Mesenchymal stem cell (in vitro differentiated cells and primary cell): Measurements from ENCODE around the gene CXCR6.

Experiments used
- DNase-seq: peaks from one replicate; pipeline ENCODE4 v3.0.0-alpha.2; 2013
- H2AFZ ChIP-seq: one replicate; pipeline ENCODE4 v1.6.1; 2013; ENCODE audit warnings: low read depth, mild to moderate bottlenecking, control low read depth, inconsistent platforms, low read length, moderate library complexity
- H2AK5ac ChIP-seq: 2 replicates; pipeline ENCODE4 v1.6.1; 2013; ENCODE audit warnings: low read length, moderate library complexity, mild to moderate bottlenecking, inconsistent platforms; ENCODE audit not compliant: severe bottlenecking
- H2BK120ac ChIP-seq: one replicate; pipeline ENCODE4 v1.6.1; 2013; ENCODE audit warnings: low read depth, mild to moderate bottlenecking, inconsistent platforms, low read length, moderate library complexity
- H2BK12ac ChIP-seq, 2 experiments: one replicate each; pipeline ENCODE4 v1.6.1; 2013; ENCODE audit warnings: inconsistent platforms in 2 of 2, low read length in 2 of 2, mild to moderate bottlenecking in 2 of 2, moderate library complexity in 2 of 2, control low read depth in 1 of 2
- H2BK15ac ChIP-seq: one replicate; pipeline ENCODE4 v1.6.1; 2013; ENCODE audit warnings: mild to moderate bottlenecking, low read depth, inconsistent platforms; ENCODE audit not compliant: poor library complexity, severe bottlenecking
- H2BK5ac ChIP-seq: 2 replicates; pipeline ENCODE4 v1.6.1; 2013; ENCODE audit warnings: low read depth, mild to moderate bottlenecking, low read length, control low read depth, inconsistent platforms; ENCODE audit not compliant: poor library complexity, severe bottlenecking
- H3K14ac ChIP-seq, 2 experiments: one replicate each; pipeline ENCODE4 v1.6.1; 2013; ENCODE audit warnings: inconsistent platforms in 2 of 2, low read length in 2 of 2, control low read depth in 1 of 2, mild to moderate bottlenecking in 1 of 2, moderate library complexity in 1 of 2
- H3K18ac ChIP-seq, 2 experiments: one replicate each; pipeline ENCODE4 v1.6.1; 2013; ENCODE audit warnings: inconsistent platforms in 2 of 2, low read length in 2 of 2, control low read depth in 1 of 2, low read depth in 1 of 2, mild to moderate bottlenecking in 1 of 2
- H3K23ac ChIP-seq, 2 experiments: one replicate each; pipeline ENCODE4 v1.6.1; 2013; ENCODE audit warnings: inconsistent platforms in 2 of 2, low read length in 2 of 2, mild to moderate bottlenecking in 2 of 2, moderate library complexity in 2 of 2, control low read depth in 1 of 2
- H3K27ac ChIP-seq: 2 replicates; pipeline ENCODE4 v1.5.1; 2013; ENCODE audit warnings: mild to moderate bottlenecking, moderate library complexity, low read length, control low read depth, inconsistent platforms; ENCODE audit not compliant: poor library complexity, severe bottlenecking
- H3K27me3 ChIP-seq, 2 experiments: 2 replicates each; pipeline versions ENCODE4 v1.6.1 to v1.7.0; 2013; ENCODE audit warnings: low read length in 2 of 2, mild to moderate bottlenecking in 2 of 2, moderate library complexity in 2 of 2, control low read depth in 1 of 2, inconsistent platforms in 1 of 2; ENCODE audit not compliant: control insufficient read depth in 1 of 2, insufficient read depth in 1 of 2
- H3K36me3 ChIP-seq, 2 experiments: 2 replicates each; pipeline versions ENCODE4 v1.6.1 to v1.7.0; 2013; ENCODE audit warnings: low read length in 2 of 2, control low read depth in 1 of 2, inconsistent platforms in 1 of 2, low read depth in 1 of 2, mild to moderate bottlenecking in 1 of 2; ENCODE audit not compliant: insufficient read depth in 2 of 2, control insufficient read depth in 1 of 2
- H3K4ac ChIP-seq, 2 experiments: one replicate each; pipeline ENCODE4 v1.6.1; 2013; ENCODE audit warnings: inconsistent platforms in 2 of 2, low read length in 2 of 2, mild to moderate bottlenecking in 2 of 2, moderate library complexity in 2 of 2, control low read depth in 1 of 2, low read depth in 1 of 2
- H3K4me1 ChIP-seq: 2 replicates; pipeline ENCODE4 v1.6.1; 2013; ENCODE audit warnings: low read depth, low read length, control low read depth; ENCODE audit not compliant: control insufficient read depth, insufficient read depth
- H3K4me2 ChIP-seq: 2 replicates; pipeline ENCODE4 v1.6.1; 2013; ENCODE audit warnings: low read length, mild to moderate bottlenecking, inconsistent platforms; ENCODE audit not compliant: poor library complexity, severe bottlenecking
- H3K4me3 ChIP-seq, 2 experiments: 2 replicates each; pipeline versions ENCODE4 v1.5.1 to v1.7.0; 2013; ENCODE audit warnings: low read length in 2 of 2, mild to moderate bottlenecking in 2 of 2, control low read depth in 1 of 2, low read depth in 1 of 2; ENCODE audit not compliant: insufficient read depth in 1 of 2
- H3K79me1 ChIP-seq: replicated peaks from 2 replicates; pipeline ENCODE4 v1.6.1; 2013; ENCODE audit warnings: mild to moderate bottlenecking, control low read depth, low read length, inconsistent platforms; ENCODE audit not compliant: poor library complexity, severe bottlenecking
- H3K9ac ChIP-seq: 2 replicates; pipeline ENCODE4 v1.7.0; 2013; ENCODE audit warnings: mild to moderate bottlenecking, low read length, moderate library complexity
- H3K9me3 ChIP-seq: 2 replicates; pipeline ENCODE4 v1.7.0; 2013; ENCODE audit warnings: mild to moderate bottlenecking, low read length; ENCODE audit not compliant: control insufficient read depth
- H4K8ac ChIP-seq: one replicate; pipeline ENCODE4 v1.6.1; 2013; ENCODE audit warnings: inconsistent platforms, mild to moderate bottlenecking, low read length, moderate library complexity
- H4K91ac ChIP-seq: one replicate; pipeline ENCODE4 v1.6.1; 2013; ENCODE audit warnings: mild to moderate bottlenecking, low read length, inconsistent platforms
- WGBS: methylation state at CpG from one replicate; pipeline ENCODE4 v1.1.7; 2013; ENCODE audit warnings: mixed read lengths; 5-methylcytosine and 5-hydroxymethylcytosine counted together

Gene CXCR6

GRCh38 chr3:45946875-45947274 is 3.6 kb downstream of the CXCR6 start:
- 97% methylated on average over 3 of the region's 3 CpGs for WGBS
- H4K91ac ChIP-seq, result no peak overlapping the region

GRCh38 chr3:45947361-45947760 is 4.1 kb downstream of the CXCR6 start:
- H4K8ac ChIP-seq, result no peak overlapping the region
- H3K4me3 ChIP-seq, result no peak overlapping the region
- H3K14ac ChIP-seq, result no peak overlapping the region
- DNase-seq, result peak; percentile 20
- H3K9me3 ChIP-seq, result no peaks in the 10 kb centered on the region
- no peak overlapping the region for H2BK120ac ChIP-seq
- H3K4ac ChIP-seq, result no peak overlapping the region
- no peak overlapping the region for H3K27ac ChIP-seq
- H3K4me2 ChIP-seq, result no peak overlapping the region
- H3K79me1 ChIP-seq, result no peaks in the 10 kb centered on the region
- no peak overlapping the region for H2BK5ac ChIP-seq
- H2BK12ac ChIP-seq, result no peak overlapping the region
- no peak overlapping the region for H3K18ac ChIP-seq
- H3K36me3 ChIP-seq, result peaks cover 58 to 81% of the 10 kb centered on the region in 2 experiments
- no peaks in the 10 kb centered on the region for H3K4me1 ChIP-seq
- no peak overlapping the region for H2AFZ ChIP-seq
- no peaks in the 10 kb centered on the region for H3K27me3 ChIP-seq
- H2BK15ac ChIP-seq, result no peak overlapping the region
- H3K9ac ChIP-seq, result no peak overlapping the region
- H4K91ac ChIP-seq, result no peak overlapping the region
- no peak overlapping the region for H2AK5ac ChIP-seq
- 97% methylated on average over 3 of the region's 3 CpGs for WGBS
- H3K23ac ChIP-seq, result no peak overlapping the region

More at GRCh38 chr3:45946875-45947274, 3.6 kb downstream of the CXCR6 start:
- Histone ChIP-seq H3K9ac (no peak overlapping the region), H2BK5ac (no peak overlapping the region), H3K23ac (no peak overlapping the region), H3K27ac (no peak overlapping the region), H3K4ac (no peak overlapping the region), H2BK12ac (no peak overlapping the region), H3K79me1 (no peaks in the 10 kb centered on the region), H3K14ac (no peak overlapping the region), H3K4me2 (no peak overlapping the region), H3K27me3 (no peaks in the 10 kb centered on the region), H3K4me1 (no peaks in the 10 kb centered on the region), H2AFZ (no peak overlapping the region), H4K8ac (no peak overlapping the region), H3K36me3 (peaks cover 58 to 76% of the 10 kb centered on the region in 2 experiments), H3K4me3 (no peak overlapping the region), H2BK120ac (no peak overlapping the region), H3K9me3 (no peaks in the 10 kb centered on the region), H2AK5ac (no peak overlapping the region), H3K18ac (no peak overlapping the region), H2BK15ac (no peak overlapping the region)
- no peak for DNase-seq

GRCh38 chr3:45948311-45948781 is 5.1 kb downstream of the CXCR6 start:
- H4K8ac ChIP-seq, result no peak overlapping the region
- no peak overlapping the region for H3K14ac ChIP-seq
- no peaks in the 10 kb centered on the region for H3K79me1 ChIP-seq
- H3K27ac ChIP-seq, result no peak overlapping the region
- H2AFZ ChIP-seq, result no peak overlapping the region
- peaks cover 60 to 86% of the 10 kb centered on the region in 2 experiments for H3K36me3 ChIP-seq
- no peak overlapping the region for H2BK12ac ChIP-seq
- H2BK120ac ChIP-seq, result no peak overlapping the region
- H2BK15ac ChIP-seq, result no peak overlapping the region
- H4K91ac ChIP-seq, result no peak overlapping the region
- H3K9ac ChIP-seq, result no peak overlapping the region
- H3K4ac ChIP-seq, result no peak overlapping the region
- H3K27me3 ChIP-seq, result no peaks in the 10 kb centered on the region
- no peak overlapping the region for H2BK5ac ChIP-seq
- H3K4me2 ChIP-seq, result no peak overlapping the region
- H3K23ac ChIP-seq, result no peak overlapping the region
- no peak overlapping the region for H2AK5ac ChIP-seq
- no peak overlapping the region for H3K4me3 ChIP-seq
- WGBS, result 91% methylated on average over 6 of the region's 6 CpGs
- no peaks in the 10 kb centered on the region for H3K4me1 ChIP-seq
- H3K18ac ChIP-seq, result no peak overlapping the region
- no peaks in the 10 kb centered on the region for H3K9me3 ChIP-seq
- peak; percentile 19 for DNase-seq

- no peak overlapping the region for H4K91ac ChIP-seq
- no peak overlapping the region for H2BK15ac ChIP-seq
- no peak overlapping the region for H2BK120ac ChIP-seq
- H3K23ac ChIP-seq, result no peak overlapping the region
- H3K79me1 ChIP-seq, result no peaks in the 10 kb centered on the region
- no peak overlapping the region for H4K8ac ChIP-seq
- no peak overlapping the region for H3K9ac ChIP-seq
- H3K18ac ChIP-seq, result no peak overlapping the region
- H2AFZ ChIP-seq, result no peak overlapping the region
- DNase-seq, result no peak
- H3K4me1 ChIP-seq, result no peaks in the 10 kb centered on the region
- no peaks in the 10 kb centered on the region for H3K9me3 ChIP-seq
- no peak overlapping the region for H3K14ac ChIP-seq
- peaks cover 63 to 91% of the 10 kb centered on the region in 2 experiments for H3K36me3 ChIP-seq
- peak overlapping the region in 1 of 2 experiments; percentile 3 for H3K4ac ChIP-seq
- H2AK5ac ChIP-seq, result no peak overlapping the region
- H2BK5ac ChIP-seq, result no peak overlapping the region
- 96% methylated on average over 6 of the region's 6 CpGs for WGBS
- no peak overlapping the region for H3K27ac ChIP-seq
- no peak overlapping the region for H3K4me3 ChIP-seq
- no peaks in the 10 kb centered on the region for H3K27me3 ChIP-seq
- H2BK12ac ChIP-seq, result no peak overlapping the region
- no peak overlapping the region for H3K4me2 ChIP-seq
Observed at GRCh38 chr3:45948881-45949280, 5.6 kb downstream of the CXCR6 start.
